H9 (cell line): ENCODE results near the gene TMEM54. TPM values are rescaled to one million over a fixed set of nuclear protein-coding genes. Genes with fewer than 3 reads are reported as not detected.

Experiments used
- DNase-seq: peaks from one replicate; pipeline ENCODE4 v3.0.0-alpha.2; 2017
- H2AFZ ChIP-seq: one replicate; pipeline ENCODE4 v1.6.1; 2013; ENCODE audit warnings: mild to moderate bottlenecking, low read length, control low read depth, moderate library complexity
- H2AK5ac ChIP-seq: 2 replicates; pipeline ENCODE4 v1.6.1; 2013; ENCODE audit warnings: low read length, control low read depth, mixed read lengths; ENCODE audit not compliant: insufficient read length
- H2BK120ac ChIP-seq: one replicate; pipeline ENCODE4 v1.6.1; 2013; ENCODE audit warnings: low read depth, mild to moderate bottlenecking, low read length, control low read depth, inconsistent platforms; ENCODE audit not compliant: poor library complexity, severe bottlenecking
- H2BK12ac ChIP-seq: 2 replicates; pipeline ENCODE4 v1.6.1; 2013; ENCODE audit warnings: low read length, control low read depth, mixed read lengths, low read depth; ENCODE audit not compliant: insufficient read length
- H2BK15ac ChIP-seq: 2 replicates; pipeline ENCODE4 v1.6.1; 2013; ENCODE audit warnings: low read depth, low read length, control low read depth
- H2BK20ac ChIP-seq: one replicate; pipeline ENCODE4 v1.6.1; 2013; ENCODE audit warnings: low read depth, mild to moderate bottlenecking, low read length, control low read depth, inconsistent platforms; ENCODE audit not compliant: poor library complexity, severe bottlenecking
- H2BK5ac ChIP-seq: 2 replicates; pipeline ENCODE4 v1.6.1; 2013; ENCODE audit warnings: low read length, control low read depth, mixed read lengths; ENCODE audit not compliant: insufficient read length
- H3K14ac ChIP-seq: 2 replicates; pipeline ENCODE4 v1.6.1; 2013; ENCODE audit warnings: low read length, control low read depth; ENCODE audit not compliant: insufficient read depth
- H3K18ac ChIP-seq: 2 replicates; pipeline ENCODE4 v1.6.1; 2013; ENCODE audit warnings: low read depth, mild to moderate bottlenecking, mixed read lengths, low read length, control low read depth; ENCODE audit not compliant: insufficient read length
- H3K23ac ChIP-seq: 2 replicates; pipeline ENCODE4 v1.6.1; 2013; ENCODE audit warnings: low read length, control low read depth, mixed read lengths, low read depth; ENCODE audit not compliant: insufficient read length
- H3K23me2 ChIP-seq: 2 replicates; pipeline ENCODE4 v1.6.1; 2013; ENCODE audit warnings: low read depth, mild to moderate bottlenecking, mixed read lengths, low read length, control low read depth; ENCODE audit not compliant: insufficient read length, poor library complexity, severe bottlenecking
- H3K27ac ChIP-seq: 2 replicates; pipeline ENCODE4 v1.5.1; 2013; ENCODE audit warnings: low read length, control low read depth, mixed read lengths, low read depth; ENCODE audit not compliant: insufficient read length
- H3K27me3 ChIP-seq: 2 replicates; pipeline ENCODE4 v1.6.1; 2013; ENCODE audit warnings: low read length, control low read depth, inconsistent platforms; ENCODE audit not compliant: insufficient read depth
- H3K4ac ChIP-seq: 2 replicates; pipeline ENCODE4 v1.6.1; 2013; ENCODE audit warnings: low read depth, mild to moderate bottlenecking, control low read depth, inconsistent platforms, low read length, moderate library complexity
- H3K4me1 ChIP-seq: 2 replicates; pipeline ENCODE4 v1.6.1; 2013; ENCODE audit warnings: low read length, control low read depth, inconsistent platforms; ENCODE audit not compliant: insufficient read depth
- H3K4me2 ChIP-seq: 2 replicates; pipeline ENCODE4 v1.6.1; 2013; ENCODE audit warnings: low read length, control low read depth, mixed read lengths; ENCODE audit not compliant: insufficient read length, insufficient read depth
- H3K56ac ChIP-seq: 2 replicates; pipeline ENCODE4 v1.6.1; 2013; ENCODE audit warnings: low read depth, mild to moderate bottlenecking, mixed read lengths, low read length, control low read depth; ENCODE audit not compliant: insufficient read length
- H3K79me1 ChIP-seq: 2 replicates; pipeline ENCODE4 v1.6.1; 2013; ENCODE audit warnings: low read depth, mild to moderate bottlenecking, moderate library complexity, low read length, control low read depth, inconsistent platforms; ENCODE audit not compliant: insufficient read depth, poor library complexity, severe bottlenecking
- H3K79me2 ChIP-seq: 2 replicates; pipeline ENCODE4 v1.6.1; 2013; ENCODE audit warnings: low read length, control low read depth, inconsistent platforms; ENCODE audit not compliant: insufficient read depth
- H3K9ac ChIP-seq: 2 replicates; pipeline ENCODE4 v1.6.1; 2013; ENCODE audit warnings: low read length, control low read depth, mixed read lengths; ENCODE audit not compliant: insufficient read length; ENCODE audit errors: extremely low read depth
- H3K9me3 ChIP-seq: one replicate; pipeline ENCODE4 v1.6.1; 2013; ENCODE audit warnings: low read depth, low read length, inconsistent platforms; ENCODE audit not compliant: control insufficient read depth
- H3T11ph ChIP-seq: one replicate; pipeline ENCODE4 v1.6.1; 2013; ENCODE audit warnings: mild to moderate bottlenecking, low read length, control low read depth, inconsistent platforms
- H4K20me1 ChIP-seq: one replicate; pipeline ENCODE4 v1.6.1; 2013; ENCODE audit not compliant: control insufficient read depth, insufficient read length, insufficient read depth
- H4K5ac ChIP-seq: 2 replicates; pipeline ENCODE4 v1.6.1; 2013; ENCODE audit warnings: low read depth, mild to moderate bottlenecking, mixed read lengths, low read length, control low read depth; ENCODE audit not compliant: insufficient read length
- H4K8ac ChIP-seq: replicated peaks from 2 replicates; pipeline ENCODE4 v1.6.1; 2013; ENCODE audit warnings: low read length, control low read depth, mixed read lengths, low read depth; ENCODE audit not compliant: insufficient read length
- H4K91ac ChIP-seq: 2 replicates; pipeline ENCODE4 v1.6.1; 2013; ENCODE audit warnings: low read depth, mild to moderate bottlenecking, moderate library complexity, mixed read lengths, low read length, control low read depth; ENCODE audit not compliant: insufficient read length
- H3K27ac Mint-ChIP-seq, 3 experiments: 2 replicates in 2 of 3; 3 replicates in 1 of 3; pipeline ENCODE4 v1.8.0; 2020 to 2021; ENCODE audit warnings: mixed read lengths in 3 of 3, mild to moderate bottlenecking in 1 of 3, moderate library complexity in 1 of 3
- H3K27me3 Mint-ChIP-seq: 2 replicates; pipeline ENCODE4 v1.8.0; 2021; ENCODE audit warnings: low read depth, mild to moderate bottlenecking, moderate library complexity, mixed read lengths
- H3K36me3 Mint-ChIP-seq, 3 experiments: 2 replicates in 2 of 3; 3 replicates in 1 of 3; pipeline ENCODE4 v1.8.0; 2020 to 2021; ENCODE audit warnings: low read depth in 3 of 3, mixed read lengths in 3 of 3; ENCODE audit not compliant: insufficient read depth in 1 of 3
- H3K4me1 Mint-ChIP-seq, 2 experiments: 2 replicates each; pipeline ENCODE4 v1.8.0; 2020; ENCODE audit warnings: mixed read lengths in 2 of 2
- H3K4me3 Mint-ChIP-seq, 2 experiments: 2 replicates in 1 of 2; 3 replicates in 1 of 2; pipeline ENCODE4 v1.8.0; 2020 to 2021; ENCODE audit warnings: mild to moderate bottlenecking in 2 of 2, mixed read lengths in 2 of 2, moderate library complexity in 1 of 2
- H3K9me3 Mint-ChIP-seq, 2 experiments: 2 replicates in 1 of 2; 3 replicates in 1 of 2; pipeline ENCODE4 v1.8.0; 2020; ENCODE audit warnings: mild to moderate bottlenecking in 2 of 2, mixed read lengths in 2 of 2, moderate library complexity in 1 of 2
- CTCF ChIP-seq: fragments of 200-600 bp; sonication (generic); conservative IDR thresholded peaks from 3 replicates; pipeline ENCODE4 v1.8.0; 2021; ENCODE audit warnings: antibody characterized with exemption, mild to moderate bottlenecking
- WGBS: extraction: QIAGEN DNeasy Blood & Tissue Kit; methylation state at CpG from one replicate; pipeline ENCODE4 v1.1.7; 2013; ENCODE audit warnings: missing lambda C conversion rate, low lambda C conversion rate, mixed read lengths; ENCODE audit not compliant: insufficient read length; ENCODE audit errors: extremely low coverage; 5-methylcytosine and 5-hydroxymethylcytosine counted together
- total RNA-seq: library from RNA; stranded (reverse); gene quantifications from 2 replicates; pipeline ENCODE4 v1.2.1, GENCODE V29; 2021

Gene TMEM54
- total RNA-seq, 1 experiment from 2014 or later, result 17.2 TPM

GRCh38 chr1:32868806-32869455 is 32.3 kb downstream of the TMEM54 start:
- H3K18ac ChIP-seq, result no peak overlapping the region
- no peak overlapping the region for H3K56ac ChIP-seq
- Mint-ChIP-seq H3K9me3 (no peaks in the 10 kb centered on the region), H3K4me3 (peak overlapping the region in 1 of 2 experiments; percentile 80; a peak in 2 of 5 replicates), H3K36me3 (peaks cover 0 to 12% (median 7%) of the 10 kb centered on the region in 3 experiments; a peak in 6 of 7 replicates), H3K27me3 (peaks cover 37% of the 10 kb centered on the region), H3K27ac (no peak overlapping the region), H3K4me1 (peaks cover 27 to 33% of the 10 kb centered on the region in 2 experiments)
- no peak overlapping the region for H2BK5ac ChIP-seq
- H3T11ph ChIP-seq, result no peak overlapping the region
- H3K23ac ChIP-seq, result no peak overlapping the region
- no peak overlapping the region for H2AK5ac ChIP-seq
- WGBS, result no CpG with 5 or more reads among the region's 9 CpGs
- H2AFZ ChIP-seq, result no peak overlapping the region
- H3K4me2 ChIP-seq, result no peak overlapping the region
- no peaks in the 10 kb centered on the region for H3K79me2 ChIP-seq
- H3K9ac ChIP-seq, result no peak overlapping the region
- no peak overlapping the region for H3K4ac ChIP-seq
- no peak overlapping the region for H4K5ac ChIP-seq
- H3K27ac ChIP-seq, result no peak overlapping the region
- H2BK12ac ChIP-seq, result no peak overlapping the region
- H2BK20ac ChIP-seq, result no peak overlapping the region
- no peak overlapping the region for H4K91ac ChIP-seq
- H3K4me1 ChIP-seq, result 0 out of 2 replicates have a peak, but pooled peaks cover 2% of the 10 kb centered on the region
- no peak for DNase-seq
- H3K9me3 ChIP-seq, result no peaks in the 10 kb centered on the region
- H3K27me3 ChIP-seq, result peaks cover 21% of the 10 kb centered on the region; the same call in 1 of the 2 replicates
- H3K14ac ChIP-seq, result no peak overlapping the region
- no peaks in the 10 kb centered on the region for H4K20me1 ChIP-seq
- peaks cover 4% of the 10 kb centered on the region for H3K23me2 ChIP-seq
- H4K8ac ChIP-seq, result no peak overlapping the region
- no peak for TF ChIP-seq CTCF
- no peak overlapping the region for H2BK15ac ChIP-seq
- no peaks in the 10 kb centered on the region for H3K79me1 ChIP-seq
- no peak overlapping the region for H2BK120ac ChIP-seq
